ENCODE results near the gene VCX2. TPM values are rescaled to one million over a fixed set of nuclear protein-coding genes. Genes with fewer than 3 reads are reported as not detected.
"Not testable (repeated sequence)": the region's sequence is repeated elsewhere in the genome, so short reads cannot be mapped to it uniquely, and the experiment has no call there.

VCX2 gene
- total RNA-seq, 1 experiment from 2014 or later: not detected

DNA sequence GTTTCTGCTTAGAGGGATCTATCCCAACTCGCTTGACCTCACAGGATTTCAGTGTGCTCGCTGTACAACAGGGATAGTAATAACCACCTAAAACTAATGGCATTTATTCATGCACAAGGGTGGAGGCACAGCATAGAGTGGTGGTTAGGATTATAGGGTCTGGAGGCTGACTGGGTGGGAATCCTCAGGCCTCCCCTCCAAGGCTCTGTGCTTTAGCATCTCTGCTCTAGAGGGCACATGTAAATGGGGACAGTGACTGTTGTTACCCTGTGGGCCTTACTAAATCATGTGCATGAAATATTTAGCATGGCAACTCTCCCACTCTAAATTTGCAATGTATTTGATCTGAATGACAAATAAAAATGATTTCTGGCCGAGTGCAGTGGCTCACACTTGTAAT lies 29.2 kb downstream of the VCX2 start:
- H3K27me3 ChIP-seq (ENCODE audit: control insufficient read depth, insufficient read depth, low read length): no peaks in the 10 kb centered on the region
- DNase-seq: no peak
- no peaks in the 10 kb centered on the region for H3K36me3 ChIP-seq (replicated peaks; ENCODE audit: control insufficient read depth, insufficient read depth, low read length)
- no peak overlapping the region for H3K4me3 ChIP-seq (ENCODE audit: insufficient read depth, low read depth, low read length)

DNA sequence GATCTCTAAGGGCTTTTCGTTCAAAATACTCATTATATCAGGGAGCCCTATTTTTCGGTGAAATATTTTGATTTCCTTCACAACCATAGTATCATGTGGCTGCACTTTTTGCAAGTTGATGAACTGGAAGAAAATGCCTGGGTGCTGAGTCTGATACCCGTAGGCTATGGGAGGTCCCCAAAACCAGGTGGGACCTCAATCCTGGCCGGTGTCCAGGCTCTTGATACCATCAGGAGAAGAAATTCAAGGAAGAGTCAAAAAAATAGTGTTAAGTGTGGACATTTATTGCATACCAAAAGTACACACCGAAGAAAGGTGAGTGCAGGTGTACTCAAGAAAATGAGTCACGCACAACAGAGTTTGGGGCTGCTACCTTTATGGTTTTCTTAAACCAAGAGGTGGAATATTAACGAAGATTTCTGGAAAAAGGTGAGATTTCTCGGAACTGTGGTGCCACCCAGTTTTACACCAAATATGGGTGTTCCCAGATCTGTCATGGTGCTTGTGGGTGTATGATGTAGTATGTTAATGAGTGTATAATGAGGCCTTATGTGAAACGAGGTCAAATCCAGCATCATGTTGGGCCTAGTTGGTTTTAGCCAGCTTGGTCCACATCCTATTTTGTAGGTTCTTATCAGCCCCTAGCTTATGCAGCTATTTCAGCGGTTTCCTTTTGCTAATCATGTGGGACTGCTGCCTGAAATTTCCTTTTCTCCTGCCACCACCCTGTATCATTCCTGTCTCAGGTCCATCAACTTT lies 29.9 kb downstream of the VCX2 start:
- H3K4me3 ChIP-seq (ENCODE audit: insufficient read depth, low read depth, low read length): no peak overlapping the region
- no peaks in the 10 kb centered on the region for H3K36me3 ChIP-seq (replicated peaks; ENCODE audit: control insufficient read depth, insufficient read depth, low read length)
- no peaks in the 10 kb centered on the region for H3K27me3 ChIP-seq (ENCODE audit: control insufficient read depth, insufficient read depth, low read length)
- no peak for DNase-seq

DNA sequence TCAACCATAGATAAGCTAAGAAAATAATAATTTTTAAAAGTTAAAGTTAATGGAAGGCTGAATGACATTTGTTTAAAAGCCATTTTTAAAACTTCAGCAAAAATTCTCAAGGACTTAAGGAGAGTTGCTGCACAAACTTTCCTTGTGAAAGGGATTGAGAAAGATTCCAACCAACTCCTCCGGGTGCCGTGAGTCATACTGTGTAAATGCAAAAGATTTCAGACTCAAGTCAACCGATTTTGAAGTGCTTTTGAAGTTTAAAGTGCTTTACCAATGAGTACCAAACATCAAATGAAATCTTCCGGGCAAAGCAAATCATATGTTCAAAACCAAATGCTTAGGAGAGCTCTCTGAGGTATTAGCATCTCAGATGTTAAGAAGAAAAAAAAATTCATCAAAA lies 31.4 kb downstream of the VCX2 start:
- Histone ChIP-seq H3K4me3 (ENCODE audit: insufficient read depth, low read depth, low read length) (no peak overlapping the region), H3K27me3 (ENCODE audit: control insufficient read depth, insufficient read depth, low read length) (no peaks in the 10 kb centered on the region), H3K36me3 (replicated peaks; ENCODE audit: control insufficient read depth, insufficient read depth, low read length) (no peaks in the 10 kb centered on the region)
- no peak for DNase-seq

DNA sequence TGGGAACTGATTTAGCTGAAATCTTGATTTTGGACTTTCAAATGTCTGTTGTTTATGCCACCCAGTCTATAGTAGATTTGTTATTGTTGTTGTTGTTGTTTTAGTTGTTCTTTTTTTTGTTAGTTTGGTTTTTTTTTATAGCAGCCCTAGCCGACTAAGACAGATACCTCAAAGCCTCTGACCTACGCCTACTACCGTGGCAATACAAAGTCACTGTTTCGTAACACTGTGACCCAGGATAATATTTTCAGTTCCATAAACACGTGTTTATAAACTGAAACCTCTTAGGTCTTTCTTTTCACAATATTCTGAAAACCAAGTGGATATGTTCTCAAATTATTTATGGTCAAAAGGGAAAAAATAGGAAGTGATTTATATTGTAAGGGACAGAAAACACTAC lies 32.8 kb downstream of the VCX2 start:
- Histone ChIP-seq H3K36me3 (replicated peaks; ENCODE audit: control insufficient read depth, insufficient read depth, low read length) (no peaks in the 10 kb centered on the region), H3K27me3 (ENCODE audit: control insufficient read depth, insufficient read depth, low read length) (no peaks in the 10 kb centered on the region), H3K4me3 (ENCODE audit: insufficient read depth, low read depth, low read length) (no peak overlapping the region)
- DNase-seq: no peak

DNA sequence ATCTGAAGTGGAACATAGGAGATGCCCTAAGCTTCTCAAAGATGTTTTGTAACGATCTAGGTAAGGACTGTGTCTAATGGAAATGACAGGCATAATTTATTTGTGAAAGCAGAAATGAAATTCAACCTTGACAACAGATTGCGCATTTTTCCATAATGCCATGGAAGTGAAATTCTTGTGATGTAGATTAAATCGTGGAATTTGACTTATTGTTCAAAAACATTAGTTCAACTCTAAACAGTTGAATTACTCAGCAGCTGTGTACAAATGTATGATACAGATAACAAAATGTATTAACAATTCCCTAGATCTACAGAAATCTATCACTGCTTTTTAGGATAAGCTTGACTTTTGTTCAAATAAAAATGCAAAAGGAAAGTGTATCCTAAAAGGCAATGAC lies 44.4 kb downstream of the VCX2 start:
- Histone ChIP-seq H3K27me3 (ENCODE audit: control insufficient read depth, insufficient read depth, low read length) (no peaks in the 10 kb centered on the region), H3K4me3 (ENCODE audit: insufficient read depth, low read depth, low read length) (no peak overlapping the region), H3K36me3 (replicated peaks; ENCODE audit: control insufficient read depth, insufficient read depth, low read length) (no peaks in the 10 kb centered on the region)
- DNase-seq: no peak

DNA sequence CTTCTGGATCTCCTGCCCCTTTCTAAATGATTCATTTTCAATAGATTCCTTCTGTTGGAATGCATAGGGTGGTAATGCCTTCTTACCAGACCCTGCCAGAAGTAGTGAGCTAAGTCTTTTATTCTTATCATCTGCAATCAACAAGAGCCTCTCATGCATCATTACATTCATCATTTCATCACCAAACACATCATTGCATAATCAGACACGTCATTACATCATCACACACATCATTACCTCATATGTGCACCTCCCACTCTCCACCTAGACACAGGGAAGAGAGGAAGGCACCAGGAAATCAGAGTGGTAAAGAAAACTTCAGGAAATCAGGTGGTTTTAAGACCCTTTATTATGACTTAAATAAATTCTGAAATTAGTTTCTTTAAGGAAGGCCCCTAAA lies 45.0 kb downstream of the VCX2 start:
- no peaks in the 10 kb centered on the region for H3K36me3 ChIP-seq (replicated peaks; ENCODE audit: control insufficient read depth, insufficient read depth, low read length)
- no peaks in the 10 kb centered on the region for H3K27me3 ChIP-seq (ENCODE audit: control insufficient read depth, insufficient read depth, low read length)
- no peak overlapping the region for H3K4me3 ChIP-seq (ENCODE audit: insufficient read depth, low read depth, low read length)
- no peak for DNase-seq

DNA sequence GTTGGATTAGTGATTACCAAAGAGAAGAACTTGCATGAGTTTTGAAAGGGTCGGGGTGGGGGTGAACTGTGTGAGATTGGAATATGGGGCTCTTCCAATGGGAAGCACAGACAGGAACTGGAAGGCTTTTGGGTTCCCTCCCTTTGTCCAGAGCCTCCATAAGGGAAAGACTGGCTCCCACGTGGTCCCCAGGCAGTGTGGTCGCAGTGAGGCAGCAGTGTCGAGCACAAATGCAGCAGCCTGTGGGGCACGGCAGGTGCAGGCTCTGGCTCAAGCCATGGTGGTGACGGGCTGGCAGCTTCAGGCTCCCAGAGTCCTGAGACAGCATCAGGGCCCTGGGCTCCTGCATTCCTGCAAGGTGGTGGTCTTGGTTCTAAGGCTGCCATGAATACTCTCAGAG lies 45.5 kb downstream of the VCX2 start:
- H3K36me3 ChIP-seq (replicated peaks; ENCODE audit: control insufficient read depth, insufficient read depth, low read length): no peaks in the 10 kb centered on the region
- no peaks in the 10 kb centered on the region for H3K27me3 ChIP-seq (ENCODE audit: control insufficient read depth, insufficient read depth, low read length)
- no peak overlapping the region for H3K4me3 ChIP-seq (ENCODE audit: insufficient read depth, low read depth, low read length)
- no peak for DNase-seq

DNA sequence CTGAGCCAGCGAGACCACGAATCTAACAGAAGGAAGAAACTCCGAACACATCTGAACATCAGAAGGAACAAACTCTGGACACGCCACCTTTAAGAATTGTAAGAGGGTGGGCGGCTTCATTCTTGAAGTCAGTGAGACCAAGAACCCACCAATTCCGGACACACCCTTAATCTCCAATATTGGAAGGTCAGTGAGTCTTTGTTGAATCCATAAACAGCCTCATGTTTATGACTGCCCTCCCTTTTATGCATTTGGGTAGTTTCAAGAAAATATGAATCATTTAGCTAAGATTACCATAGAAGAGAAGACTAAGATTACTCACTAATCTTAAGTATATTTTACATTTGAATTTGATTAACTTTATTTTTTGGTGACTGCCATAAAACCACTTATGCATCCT lies 48.5 kb downstream of the VCX2 start:
- DNase-seq: no peak
- no peaks in the 10 kb centered on the region for H3K27me3 ChIP-seq (ENCODE audit: control insufficient read depth, insufficient read depth, low read length)
- H3K36me3 ChIP-seq (replicated peaks; ENCODE audit: control insufficient read depth, insufficient read depth, low read length): no peaks in the 10 kb centered on the region
- H3K4me3 ChIP-seq (ENCODE audit: insufficient read depth, low read depth, low read length): no peak overlapping the region

DNA sequence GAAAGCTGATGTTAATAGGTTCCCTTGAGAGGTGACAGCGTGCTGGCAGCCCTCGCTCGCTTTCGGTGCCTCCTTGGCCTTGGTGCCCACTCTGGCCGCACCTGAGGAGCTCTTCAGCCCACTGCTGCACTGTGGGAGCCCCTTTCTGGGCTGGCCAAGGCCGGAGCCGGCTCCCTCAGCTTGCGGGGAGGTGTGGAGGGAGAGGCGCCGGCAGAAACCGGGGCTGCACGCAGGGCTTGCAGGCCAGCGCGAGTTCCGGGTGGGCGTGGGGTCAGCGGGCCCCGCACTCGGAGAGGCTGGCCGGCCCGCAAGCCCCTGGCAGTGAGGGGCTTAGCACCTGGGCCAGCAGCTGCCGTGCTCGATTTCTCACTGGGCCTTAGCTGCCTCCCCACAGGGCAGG lies 49.7 kb downstream of the VCX2 start:
- not testable (repeated sequence) for H3K4me3 ChIP-seq (ENCODE audit: insufficient read depth, low read depth, low read length); DNase-seq; H3K36me3 ChIP-seq (replicated peaks; ENCODE audit: control insufficient read depth, insufficient read depth, low read length); H3K27me3 ChIP-seq (ENCODE audit: control insufficient read depth, insufficient read depth, low read length)

Other genes with a start within 250 kb of the VCX2 start
- 18.6 and 25.0 TPM in 2 replicates for gene PNPLA4, start 243.9 kb downstream of the VCX2 start, total RNA-seq (2014; rRNA removed; shearing (Covaris generic))

Data from H7 (cell line).